Measurements from ENCODE around the gene ARHGAP29. TPM values are rescaled to one million over a fixed set of nuclear protein-coding genes. Genes with fewer than 3 reads are reported as not detected.

Gene ARHGAP29
- total RNA-seq, 1 experiment from 2014 or later = 197 TPM

- intact Hi-C loops (cut with micrococcal nuclease; ENCODE audit: unreplicated experiment) = no loop called here
- peaks cover 76% of the 10 kb centered on the region for H3K4me1 ChIP-seq (ENCODE audit: control insufficient read depth, insufficient read depth, low read length)
- peaks cover 75% of the 10 kb centered on the region for H3K36me3 ChIP-seq (ENCODE audit: control insufficient read depth, insufficient read depth, low read length)
- ATAC-seq (no peak), DNase-seq (ENCODE audit: low read depth, low spot score) (no peak)
- no peaks in the 10 kb centered on the region for H3K27me3 ChIP-seq (ENCODE audit: control insufficient read depth, insufficient read depth, low read length)
- TF ChIP-seq REST (IDR thresholded peaks at IDR 0.05; ENCODE audit: insufficient read depth in 1 of 2, low read depth in 2 of 2, low read length in 1 of 2) (no peak), POLR2AphosphoS5 (IDR thresholded peaks at IDR 0.05; ENCODE audit: low read depth, low read length) (no peak; the same call in 1 of the 2 replicates), SIN3A (IDR thresholded peaks at IDR 0.05; ENCODE audit: borderline replicate concordance, insufficient read depth, low read depth, low read length) (no peak), CTCF (IDR thresholded peaks at IDR 0.05) (no peak), TCF7L2 (IDR thresholded peaks at IDR 0.05; ENCODE audit: low read depth, low read length) (no peak)
- ChIA-PET CTCF (interaction anchor here (1.8 kb wide), 1 partner anchor 145 kb away, joined by 4 read pairs; no protein-coding TSS in a partner anchor), POLR2A (interaction anchor here (0.7 kb wide), 1 partner anchor 142 kb away, joined by 3 read pairs; no protein-coding TSS in a partner anchor)
- H3K27ac ChIP-seq (ENCODE audit: low read length) = peak overlapping the region; percentile 76
- H3K4me3 ChIP-seq (ENCODE audit: low read depth in 2 of 2, low read length in 2 of 2) = no peak overlapping the region
- BruUV-seq (replicated peaks) = no TSS peak
- H3K9me3 ChIP-seq (ENCODE audit: control insufficient read depth, insufficient read depth, low read depth, low read length) = no peaks in the 10 kb centered on the region
- in situ Hi-C loops (cut with HindIII; ENCODE audit: low pct_unique_long_range_greater_than_20kb, low sequenced_read_pairs) = no loop called here
Measured at GRCh38 chr1:94191216-94191615, 46.2 kb downstream of the ARHGAP29 start.

- TF ChIP-seq SIN3A (IDR thresholded peaks at IDR 0.05; ENCODE audit: borderline replicate concordance, insufficient read depth, low read depth, low read length) = no peak
- H3K27ac ChIP-seq (ENCODE audit: low read length) = peak overlapping the region; percentile 75
- no peak for DNase-seq (ENCODE audit: low read depth, low spot score)
- no peaks in the 10 kb centered on the region for H3K9me3 ChIP-seq (ENCODE audit: control insufficient read depth, insufficient read depth, low read depth, low read length)
- intact Hi-C loops (cut with micrococcal nuclease; ENCODE audit: unreplicated experiment) = no loop called here
- POLR2A ChIA-PET = no interaction called here
- in situ Hi-C loops (cut with HindIII; ENCODE audit: low pct_unique_long_range_greater_than_20kb, low sequenced_read_pairs) = no loop called here
- ATAC-seq = peak; percentile 28; the same call in 1 of the 2 replicates
- H3K4me1 ChIP-seq (ENCODE audit: control insufficient read depth, insufficient read depth, low read length) = peaks cover 67% of the 10 kb centered on the region
- H3K36me3 ChIP-seq (ENCODE audit: control insufficient read depth, insufficient read depth, low read length) = peaks cover 83% of the 10 kb centered on the region
- H3K4me3 ChIP-seq (ENCODE audit: low read depth in 2 of 2, low read length in 2 of 2) = no peak overlapping the region
- BruUV-seq (replicated peaks) = no TSS peak
- CTCF ChIA-PET = no interaction called here
- no peaks in the 10 kb centered on the region for H3K27me3 ChIP-seq (ENCODE audit: control insufficient read depth, insufficient read depth, low read length)
Measured at GRCh38 chr1:94186946-94187345, 50.4 kb downstream of the ARHGAP29 start.

- peaks cover 59% of the 10 kb centered on the region for H3K4me1 ChIP-seq (ENCODE audit: control insufficient read depth, insufficient read depth, low read length)
- 0 out of 2 replicates have a peak, but pooled peaks have one; percentile 24 for TF ChIP-seq POLR2AphosphoS5 (IDR thresholded peaks at IDR 0.05; ENCODE audit: low read depth, low read length)
- no peak for TF ChIP-seq REST (IDR thresholded peaks at IDR 0.05; ENCODE audit: insufficient read depth in 1 of 2, low read depth in 2 of 2, low read length in 1 of 2)
- H3K9me3 ChIP-seq (ENCODE audit: control insufficient read depth, insufficient read depth, low read depth, low read length) = no peaks in the 10 kb centered on the region
- peak overlapping the region; percentile 70 for H3K27ac ChIP-seq (ENCODE audit: low read length)
- H3K27me3 ChIP-seq (ENCODE audit: control insufficient read depth, insufficient read depth, low read length) = no peaks in the 10 kb centered on the region
- in situ Hi-C loops (cut with HindIII; ENCODE audit: low pct_unique_long_range_greater_than_20kb, low sequenced_read_pairs) = no loop called here
- BruUV-seq (replicated peaks) = TSS peak; percentile 6
- CTCF ChIA-PET = no interaction called here
- POLR2A ChIA-PET = no interaction called here
- peaks cover 78% of the 10 kb centered on the region for H3K36me3 ChIP-seq (ENCODE audit: control insufficient read depth, insufficient read depth, low read length)
- intact Hi-C loops (cut with micrococcal nuclease; ENCODE audit: unreplicated experiment) = no loop called here
- ATAC-seq = 0 out of 2 replicates have a peak, but pooled peaks have one; percentile 32
- no peak overlapping the region for H3K4me3 ChIP-seq (ENCODE audit: low read depth in 2 of 2, low read length in 2 of 2)
- DNase-seq (ENCODE audit: low read depth, low spot score) = no peak
Measured at GRCh38 chr1:94183197-94183815, 54.1 kb downstream of the ARHGAP29 start.

Data from Panc1 (cell line).